ENCODE measurements around the gene FSCN2. TPM values are rescaled to one million over a fixed set of nuclear protein-coding genes. Genes with fewer than 3 reads are reported as not detected.

Gene FSCN2
- total and polyA plus RNA-seq, 11 donors, result 0.22 to 0.72 (median 0.38) TPM; not detected in 3

GRCh38 chr17:81532490-81533287, 4.5 kb downstream of the FSCN2 start:
- intact Hi-C loops (cut with DNase I), result loop anchor here in 1 of 10 donors (10.0 kb wide), 1 partner anchor 58 kb away; no protein-coding TSS in a partner anchor
- peaks cover 0 to 19% (median 15%) of the 10 kb centered on the region in 12 donors for H3K4me1 ChIP-seq
- H3K27ac ChIP-seq, result no peak overlapping the region
- TF ChIP-seq POLR2A (IDR thresholded peaks at IDR 0.05) (no peak), CTCF (IDR thresholded peaks at IDR 0.05) (no peak)
- H3K9me3 ChIP-seq, result no peaks in the 10 kb centered on the region
- ATAC-seq (no peak), DNase-seq (no peak)
- no peaks in the 10 kb centered on the region for H3K36me3 ChIP-seq
- peaks cover 0 to 45% (median 28%) of the 10 kb centered on the region in 9 donors for H3K27me3 ChIP-seq
- WGBS, 4 donors, result 90 to 94% (median 93%) methylated on average over 7 to 11 of the region's 11 CpGs
- H3K4me3 ChIP-seq, result no peak overlapping the region

GRCh38 chr17:81533339-81534141, 5.4 kb downstream of the FSCN2 start:
- ATAC-seq (no peak), DNase-seq (no peak)

DNA sequence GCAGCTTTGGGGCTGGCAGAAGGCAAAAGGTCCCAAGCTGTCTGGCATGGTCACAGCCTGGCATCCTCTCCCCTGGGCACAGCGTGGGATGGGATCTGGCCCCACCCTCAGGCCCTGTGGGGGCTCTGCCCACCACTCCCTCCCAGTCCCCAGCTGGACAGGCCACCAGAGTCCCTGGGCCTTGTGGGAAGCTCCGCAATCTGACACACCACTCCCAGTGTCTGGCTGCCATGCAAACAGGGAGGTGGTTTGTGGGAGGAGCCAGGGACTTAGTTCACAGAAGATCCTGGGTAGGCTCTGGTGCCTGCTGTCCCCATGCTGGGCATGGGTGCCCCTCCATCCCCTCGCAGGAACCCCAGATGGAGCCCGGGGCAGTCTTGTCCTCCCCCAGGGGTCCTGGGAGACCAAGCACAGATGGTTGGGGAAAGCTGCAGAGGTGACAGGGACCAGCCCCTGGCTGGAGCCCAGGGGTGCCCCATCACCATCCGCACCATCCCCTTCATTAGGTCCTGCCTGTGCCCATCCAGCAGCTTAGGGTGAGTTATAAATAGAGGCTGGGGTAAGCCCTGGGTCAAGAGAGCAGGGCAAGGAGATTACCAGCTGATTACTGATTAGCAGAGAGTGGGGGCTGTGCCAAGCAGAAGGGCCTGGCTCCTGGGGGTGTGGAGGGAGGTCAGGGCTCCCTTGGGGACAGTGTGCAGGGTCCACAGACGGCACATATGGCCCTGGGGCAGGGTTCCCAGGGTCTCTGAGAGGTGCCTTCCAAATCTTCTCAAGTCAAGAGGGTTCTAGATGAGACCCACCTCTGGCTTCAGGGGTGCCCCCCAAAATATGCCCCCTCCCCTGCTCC, 6.2 kb downstream of the FSCN2 start:
- TF ChIP-seq POLR2A (IDR thresholded peaks at IDR 0.05), result no peak
- TF ChIP-seq CTCF (IDR thresholded peaks at IDR 0.05), result no peak
- no peak overlapping the region for H3K4me3 ChIP-seq
- 56 to 73% (median 65%) methylated on average over 4 to 6 of the region's 6 CpGs for WGBS, 4 donors
- H3K27me3 ChIP-seq, result peaks cover 0 to 42% (median 30%) of the 10 kb centered on the region in 9 donors
- peaks cover 0 to 20% (median 16%) of the 10 kb centered on the region in 12 donors for H3K4me1 ChIP-seq
- DNase-seq, result no peak
- no peak overlapping the region for H3K27ac ChIP-seq
- intact Hi-C loops (cut with DNase I), result loop anchor here in 7 of 10 donors (5.0 to 10.0 kb wide), 3 partner anchors 60 to 392 kb away; no protein-coding TSS in a partner anchor
- H3K9me3 ChIP-seq, result no peaks in the 10 kb centered on the region
- ATAC-seq, result no peak
- H3K36me3 ChIP-seq, result peaks cover 0 to 9% (median 0%) of the 10 kb centered on the region in 9 donors

More at GRCh38 chr17:81533339-81534141, 5.4 kb downstream of the FSCN2 start:
- no peak overlapping the region for H3K4me3 ChIP-seq
- H3K27me3 ChIP-seq, result peaks cover 0 to 46% (median 30%) of the 10 kb centered on the region in 9 donors
- peaks cover 0 to 6% (median 0%) of the 10 kb centered on the region in 9 donors for H3K36me3 ChIP-seq
- H3K4me1 ChIP-seq, result peaks cover 0 to 20% (median 16%) of the 10 kb centered on the region in 12 donors
- TF ChIP-seq POLR2A (IDR thresholded peaks at IDR 0.05) (no peak), CTCF (IDR thresholded peaks at IDR 0.05) (no peak)
- WGBS, 4 donors, result 61 to 73% (median 70%) methylated on average over 18 to 21 of the region's 21 CpGs
- no peaks in the 10 kb centered on the region for H3K9me3 ChIP-seq
- H3K27ac ChIP-seq, result no peak overlapping the region
- intact Hi-C loops (cut with DNase I), result loop anchor here in 1 of 10 donors (10.0 kb wide), 1 partner anchor 59 kb away; no protein-coding TSS in a partner anchor
